ENCODE measurements around the gene GSG1L.

DNA sequence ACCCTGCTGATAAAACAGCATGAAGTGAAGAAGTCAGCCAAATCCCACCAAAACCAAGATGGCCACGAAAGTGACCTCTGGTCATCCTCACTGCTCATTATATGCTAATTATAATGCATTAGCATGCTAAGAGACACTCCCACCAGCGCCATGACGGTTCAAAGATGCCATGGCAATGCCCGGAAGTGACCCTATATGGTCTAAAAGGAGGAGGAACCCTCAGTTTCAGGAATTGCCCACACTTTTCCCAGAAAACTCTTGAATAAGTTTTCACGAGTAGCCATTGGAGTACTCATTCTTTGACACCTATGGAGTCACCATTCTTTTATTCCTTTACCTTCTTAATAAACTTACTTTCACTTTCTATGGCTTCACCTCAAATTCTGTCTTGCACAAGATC is 44.3 kb downstream of the GSG1L start:
- TF ChIP-seq POLR2A (IDR thresholded peaks at IDR 0.05; ENCODE audit: low read length) (no peak), GATA1 (IDR thresholded peaks at IDR 0.05; ENCODE audit: low read depth, low read length) (no peak)

Measured in erythroblast (primary cell).